Endothelial cell of hepatic sinusoid (primary cell): ENCODE measurements around the gene SAP30L.

Source experiments
- in situ Hi-C: cut with HindIII; loops from 2 replicates; pipeline ENCODE4 v1.10.0; 2017; ENCODE audit warnings: low sequenced_read_pairs

The SAP30L gene

DNA sequence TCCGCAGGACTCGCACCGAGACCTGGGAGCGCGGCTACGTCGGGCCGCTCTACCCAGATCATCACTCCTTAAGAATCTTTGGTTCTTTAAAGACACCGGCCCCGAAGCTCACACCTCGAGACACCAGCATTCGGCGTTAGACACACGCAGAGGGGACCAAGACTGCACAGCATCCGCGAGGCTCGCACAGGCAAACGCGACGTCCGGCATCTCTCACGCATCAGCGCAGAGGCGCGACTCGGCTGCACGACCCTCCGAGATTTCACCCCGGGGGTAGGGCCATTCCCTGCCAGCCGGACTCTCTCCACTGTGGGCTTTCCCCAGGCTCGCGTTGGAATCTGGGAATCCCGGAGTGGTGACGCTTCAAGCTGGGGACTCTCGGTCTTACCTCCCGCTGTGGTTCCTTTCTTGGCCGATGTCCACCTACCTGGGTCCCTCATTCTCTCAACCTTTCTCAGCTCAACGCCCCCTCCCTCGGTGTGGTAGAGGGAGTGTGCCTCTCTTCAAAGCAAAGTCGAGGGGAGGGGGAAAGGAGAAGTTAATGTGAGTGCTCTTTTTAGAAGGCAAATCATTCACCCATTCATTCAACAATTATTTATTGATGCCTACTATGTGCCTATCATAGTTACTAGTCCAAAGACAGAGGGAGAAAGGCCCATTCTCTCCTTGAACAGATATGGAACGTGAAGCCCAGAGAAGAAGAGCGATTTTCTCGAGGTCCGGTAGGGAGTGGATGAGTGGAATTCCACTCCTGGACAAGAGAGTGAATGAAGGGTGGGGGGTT lies 33.6 kb downstream of the SAP30L start:
- in situ Hi-C loops: no loop called here

DNA sequence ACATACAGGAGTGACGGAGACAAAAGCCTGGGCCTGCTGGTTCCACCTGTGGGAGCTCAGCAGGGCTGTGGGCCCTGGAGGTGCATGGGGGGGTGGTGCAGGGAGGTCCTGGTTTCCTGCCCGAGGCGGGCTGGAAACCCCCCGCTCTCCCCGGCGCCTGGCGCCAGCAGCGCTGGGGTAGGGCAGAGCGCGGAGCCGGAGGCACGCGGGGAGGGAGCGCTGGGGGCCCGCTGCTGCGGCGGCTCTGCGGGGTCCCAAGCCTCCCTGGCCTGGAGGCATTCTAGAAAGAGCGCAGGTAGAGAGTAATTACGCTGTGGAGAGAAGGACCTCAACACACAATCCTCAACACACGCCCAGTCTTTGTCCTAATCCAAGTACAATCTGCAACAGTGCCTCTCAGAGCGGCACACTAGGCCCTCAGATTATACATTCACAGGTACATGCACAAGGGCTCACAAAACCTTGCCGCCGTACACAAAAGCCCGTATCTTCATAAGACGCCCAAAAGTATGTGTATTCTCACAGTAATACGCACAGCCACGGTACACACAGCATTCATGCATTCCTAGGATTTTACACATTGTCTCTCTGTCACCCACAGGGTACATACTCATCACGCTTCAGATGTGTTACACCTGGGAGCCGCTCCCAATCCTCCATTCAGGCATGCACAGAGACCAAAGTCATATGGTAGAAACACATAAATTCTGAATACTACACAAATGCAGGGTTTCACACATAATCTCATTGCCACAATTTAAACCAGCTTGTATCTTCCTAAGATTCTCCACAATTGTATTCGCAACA lies 34.4 kb downstream of the SAP30L start:
- in situ Hi-C loops: no loop called here

DNA sequence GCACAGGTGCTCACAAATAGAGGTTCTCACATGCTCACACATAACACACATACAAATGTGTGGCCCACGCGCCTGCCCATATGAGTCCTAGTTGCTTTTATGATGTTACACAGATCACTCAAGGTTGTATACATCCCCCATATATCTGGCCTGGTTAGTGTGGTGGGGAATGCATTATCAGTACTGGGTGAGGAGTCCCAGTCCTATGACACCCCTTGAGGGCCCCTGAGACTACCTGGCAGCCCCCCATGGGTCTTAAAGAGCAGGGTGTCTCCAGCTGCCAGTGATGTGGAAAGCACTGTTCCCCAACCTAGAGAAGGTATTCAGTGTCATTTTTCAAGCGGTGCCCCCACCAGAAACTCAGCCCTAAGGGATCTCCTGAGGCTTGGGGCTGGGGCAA lies 35.0 kb downstream of the SAP30L start:
- in situ Hi-C loops: no loop called here

DNA sequence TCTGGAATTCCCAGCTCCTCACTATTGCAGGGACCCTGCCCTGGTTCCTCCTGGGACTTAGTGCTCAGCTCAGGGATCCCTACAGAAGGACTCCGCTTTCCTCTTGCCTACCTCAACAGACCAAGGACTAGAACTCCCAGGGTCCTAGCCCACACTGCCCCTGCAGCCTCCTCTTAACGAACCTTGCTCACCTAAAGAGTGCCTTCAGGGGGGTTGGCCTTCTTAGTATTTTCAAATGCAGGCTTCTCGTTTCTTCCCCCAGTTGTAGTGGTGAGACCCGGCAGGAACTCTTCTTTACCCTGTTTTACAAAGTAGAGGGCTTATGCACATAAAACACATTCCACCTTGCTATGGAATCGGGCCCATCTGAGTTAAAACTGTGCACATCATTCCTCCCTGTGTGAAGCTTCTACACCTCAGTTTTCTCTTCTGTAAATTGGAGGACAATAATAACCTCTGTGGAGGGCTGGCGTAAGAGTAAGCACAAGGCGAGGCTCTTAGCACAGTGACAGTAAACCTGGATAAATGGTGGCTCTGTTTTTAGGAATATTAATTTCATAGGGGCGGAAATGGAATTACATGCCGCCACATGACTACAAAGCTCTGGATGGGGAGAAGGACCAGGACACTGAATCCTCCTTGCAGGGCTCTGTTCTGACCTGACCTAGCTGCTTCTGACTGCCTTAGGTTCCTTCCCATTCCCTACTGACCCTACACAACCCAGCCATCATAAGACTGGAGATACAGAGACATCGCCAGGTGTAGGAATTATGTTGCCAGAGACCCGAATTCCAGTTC lies 36.0 kb downstream of the SAP30L start:
- in situ Hi-C loops: no loop called here

DNA sequence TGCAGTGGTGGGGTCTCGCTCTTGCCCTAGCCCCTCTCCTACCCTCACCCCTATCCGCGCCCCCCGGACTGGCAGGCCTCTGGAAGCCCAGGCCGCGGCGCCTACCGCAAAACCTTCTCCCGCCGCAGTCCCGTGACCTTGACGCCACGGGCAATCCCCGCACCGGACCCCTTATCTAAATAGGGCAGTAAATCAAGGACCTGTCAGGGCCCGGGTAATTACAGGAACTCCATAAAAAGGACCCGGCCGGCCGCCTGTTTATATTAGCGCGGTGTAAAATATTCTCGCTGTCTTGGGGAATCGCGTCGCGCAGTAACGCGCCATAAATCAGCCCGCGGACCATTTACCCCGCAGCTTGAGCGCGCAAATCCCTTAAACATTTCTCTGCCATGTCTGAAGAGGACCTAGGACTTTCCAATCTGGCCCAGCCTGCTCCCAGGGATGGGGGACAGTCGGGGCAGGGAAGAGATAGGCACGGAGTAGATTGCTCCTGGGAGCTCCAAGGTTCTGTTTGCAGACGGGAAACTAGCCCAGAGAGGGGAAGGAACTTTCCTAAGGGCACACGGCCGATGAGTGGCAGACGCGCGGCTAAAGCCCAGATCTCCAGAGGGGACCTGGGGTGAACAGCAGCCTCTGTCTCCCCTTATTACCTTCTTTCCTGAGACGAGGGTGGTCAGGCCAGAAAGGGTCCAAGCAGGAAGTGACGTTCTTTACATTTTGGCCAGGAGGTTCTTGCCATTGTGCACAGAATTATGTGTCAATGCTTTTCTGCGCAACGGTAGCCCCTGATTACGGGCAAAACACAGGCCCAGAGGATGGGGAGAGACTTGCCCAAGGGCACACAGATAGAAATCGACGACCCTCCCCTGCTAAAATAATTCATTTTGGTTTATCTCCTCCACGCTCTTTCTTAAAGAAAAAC lies 37.0 kb downstream of the SAP30L start:
- in situ Hi-C loops: no loop called here

DNA sequence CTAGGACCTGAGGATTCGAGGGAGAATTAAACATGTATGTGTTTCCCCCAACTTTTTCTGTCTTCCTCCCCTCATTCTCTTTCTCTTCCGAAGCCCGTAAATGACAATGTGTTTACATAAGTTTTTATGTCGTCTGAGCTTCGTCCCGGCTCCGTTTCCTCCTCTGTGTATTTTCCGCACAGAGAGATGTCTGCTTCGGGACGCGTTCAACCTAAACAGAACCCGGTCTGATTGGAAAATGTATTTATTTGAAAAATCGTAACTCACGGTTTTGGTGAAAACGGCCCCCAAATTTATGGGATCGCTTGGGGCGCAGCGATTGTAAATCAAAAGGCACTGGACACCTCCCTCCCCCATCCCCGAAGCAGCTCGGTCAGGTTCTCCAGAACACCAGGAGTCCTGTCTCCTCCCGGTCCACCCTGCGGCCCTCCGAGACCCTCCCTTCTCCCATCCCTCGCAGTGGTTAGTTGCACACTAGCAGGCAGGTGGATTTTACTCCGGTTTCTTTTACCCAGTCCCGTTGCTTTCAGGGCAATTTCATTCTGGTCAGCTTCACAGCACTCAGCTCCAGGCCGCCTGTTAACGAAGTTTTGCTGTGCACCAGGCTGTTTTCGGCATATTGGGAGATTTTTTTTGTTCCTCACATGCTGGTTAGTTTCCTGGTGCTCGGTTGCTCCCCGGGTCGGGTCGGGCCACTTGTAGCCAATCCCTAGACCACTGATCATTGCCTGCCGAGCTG lies 38.0 kb downstream of the SAP30L start:
- in situ Hi-C loops: no loop called here

DNA sequence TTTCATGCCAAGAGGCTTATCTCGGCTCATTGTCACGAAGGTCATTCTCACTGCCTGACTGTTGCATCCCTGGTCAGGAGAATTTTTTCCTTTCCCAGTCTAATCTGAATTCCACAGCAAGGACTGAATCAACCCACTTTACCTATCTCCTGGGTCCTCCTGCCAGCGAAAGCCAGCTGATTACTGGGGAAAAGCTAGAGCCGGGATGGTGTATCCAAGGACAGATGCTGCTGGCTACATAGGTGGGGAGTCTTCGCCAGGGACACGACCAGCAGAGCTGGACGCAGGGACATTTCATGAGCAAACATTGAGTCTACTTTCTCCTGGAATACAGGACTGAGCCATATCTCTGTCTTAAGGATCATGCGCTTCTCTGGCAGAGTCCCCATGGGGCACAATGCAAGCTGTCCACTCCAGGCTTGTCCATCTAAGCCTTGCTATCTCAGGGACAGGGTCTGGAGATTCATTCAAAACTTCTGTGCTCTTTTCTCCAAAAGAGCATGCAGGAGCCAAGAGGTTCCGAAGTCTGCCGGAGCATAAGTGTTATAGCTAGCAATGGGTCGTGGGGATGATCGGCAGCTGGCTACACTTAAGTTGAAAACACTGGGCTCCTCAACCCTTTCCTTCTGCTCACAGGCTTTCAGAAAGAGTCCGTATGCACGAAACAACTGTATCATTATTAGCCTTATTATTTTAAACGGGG lies 38.7 kb downstream of the SAP30L start:
- in situ Hi-C loops: no loop called here

DNA sequence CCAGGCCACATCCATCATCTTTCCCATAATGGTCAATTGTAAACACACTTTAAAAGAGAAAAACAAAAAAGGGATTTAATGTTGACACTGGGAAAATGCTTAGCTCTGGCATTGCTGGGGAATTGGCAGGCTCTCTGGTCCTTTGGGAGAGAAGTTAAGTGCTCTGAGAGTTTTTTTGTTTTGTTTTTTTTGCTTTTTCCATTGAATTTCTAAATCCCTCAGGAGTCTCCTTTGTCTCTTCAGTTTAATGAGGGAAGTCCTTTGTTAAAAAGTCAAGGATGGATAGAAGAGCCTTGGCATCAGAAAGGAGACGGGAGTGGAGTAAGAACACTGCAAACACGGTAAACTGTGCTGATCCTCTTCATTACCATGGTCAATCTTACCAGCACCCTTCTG lies 39.3 kb downstream of the SAP30L start:
- in situ Hi-C loops: no loop called here

DNA sequence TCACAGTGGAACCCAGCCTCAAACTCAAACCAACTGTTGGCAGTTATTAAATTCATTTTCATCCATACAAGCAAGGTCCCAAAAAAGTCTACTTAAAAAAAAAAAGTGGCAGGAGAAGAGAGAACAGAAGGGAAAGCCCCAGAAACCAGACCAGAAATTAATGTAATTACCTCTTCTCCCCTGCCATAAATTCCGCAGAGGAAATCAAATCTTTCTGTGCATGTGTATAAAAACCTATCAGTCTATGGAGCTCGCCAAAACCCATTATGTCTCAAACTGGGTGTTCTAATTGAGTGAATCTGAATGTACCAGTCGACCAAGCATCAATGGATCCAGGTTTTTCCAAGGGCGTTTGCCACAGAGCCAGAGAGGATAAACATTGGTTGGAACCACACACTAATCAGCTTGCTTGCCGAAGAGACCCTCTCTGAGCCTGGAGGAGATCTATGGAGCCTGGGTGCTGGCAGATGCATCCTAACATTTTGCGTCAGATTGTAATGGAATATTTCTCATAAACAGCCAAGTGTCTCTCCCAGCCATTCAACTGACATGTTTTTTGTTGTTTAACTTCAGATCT lies 40.1 kb downstream of the SAP30L start:
- in situ Hi-C loops: no loop called here

DNA sequence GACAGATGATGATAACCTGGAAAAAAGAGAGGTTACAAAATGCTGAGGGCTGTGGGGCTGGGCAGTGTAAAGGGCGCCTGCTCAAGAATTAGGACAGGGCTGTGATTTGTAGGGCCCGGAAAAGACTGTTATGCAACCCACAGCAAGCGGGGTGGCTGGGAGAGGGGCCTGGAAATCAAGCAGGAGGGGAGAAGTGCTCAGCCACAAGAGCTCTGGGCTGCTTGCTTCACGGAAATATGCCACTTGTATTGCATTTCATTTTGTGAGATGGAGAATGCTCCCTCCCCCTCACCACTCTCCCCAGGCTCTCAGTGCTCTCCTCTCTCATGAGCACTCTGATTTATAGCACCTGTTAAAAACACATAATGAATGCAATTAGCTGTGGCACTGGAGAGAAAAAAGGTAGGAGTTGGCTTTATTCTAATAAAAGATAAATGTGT lies 40.6 kb downstream of the SAP30L start:
- in situ Hi-C loops: no loop called here

DNA sequence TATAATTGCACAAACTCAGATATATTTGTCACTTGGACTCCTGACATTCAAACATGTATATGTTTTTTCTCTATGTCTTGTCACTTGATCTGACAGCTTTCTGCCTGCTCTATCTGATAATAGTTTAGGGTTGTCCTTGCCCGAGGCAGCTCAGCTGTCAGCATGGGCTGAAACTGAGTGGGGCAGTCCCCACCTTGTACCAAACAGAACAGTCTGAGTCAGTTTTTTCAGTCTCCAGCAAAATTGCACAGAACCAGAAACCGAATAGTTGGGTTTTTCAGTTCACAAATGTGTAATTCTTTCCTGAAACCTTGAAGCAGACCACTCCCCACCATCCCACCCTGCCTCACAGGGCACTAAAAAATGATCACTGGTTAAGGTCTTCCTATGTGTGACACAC lies 41.7 kb downstream of the SAP30L start:
- in situ Hi-C loops: no loop called here

DNA sequence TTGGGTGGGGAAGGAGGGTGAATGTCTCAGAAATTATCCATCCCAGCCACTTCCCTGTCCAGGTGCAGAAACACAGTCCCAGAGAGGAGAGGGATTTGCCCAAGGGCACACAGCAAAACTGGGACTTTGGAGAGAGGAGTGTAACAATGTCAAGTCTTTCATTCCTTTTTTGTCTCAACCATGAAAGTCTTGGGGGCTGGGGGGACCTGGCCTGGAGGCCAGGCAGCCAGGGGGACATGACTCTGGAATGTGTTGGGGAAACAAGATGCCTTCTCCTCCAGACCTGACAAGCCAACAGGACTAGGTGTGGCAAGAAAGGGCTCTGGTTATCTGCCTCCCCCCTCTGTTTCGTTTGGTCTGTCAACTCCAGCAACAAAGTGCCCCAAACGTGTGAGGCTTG lies 46.1 kb downstream of the SAP30L start:
- in situ Hi-C loops: no loop called here

DNA sequence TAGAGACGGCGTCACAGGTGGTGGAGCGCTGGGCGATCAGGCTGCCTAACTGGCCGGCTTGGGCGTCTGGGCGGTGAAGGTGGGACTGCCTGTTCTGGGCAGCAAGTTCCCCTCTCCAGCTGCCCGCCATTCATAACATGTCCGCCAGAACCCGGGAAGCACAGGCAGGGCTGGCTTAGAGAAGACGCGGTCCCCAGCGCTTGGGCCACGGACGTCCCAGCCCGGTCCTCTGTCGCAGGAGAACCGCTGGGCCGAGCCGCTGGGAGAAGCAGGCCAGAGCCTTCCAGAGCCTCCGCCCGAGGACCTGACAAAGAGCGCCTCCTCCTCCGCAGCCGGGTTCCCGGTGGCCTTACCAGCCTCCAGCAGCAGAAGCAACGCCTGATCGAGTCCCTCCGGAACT lies 47.5 kb downstream of the SAP30L start:
- in situ Hi-C loops: no loop called here

DNA sequence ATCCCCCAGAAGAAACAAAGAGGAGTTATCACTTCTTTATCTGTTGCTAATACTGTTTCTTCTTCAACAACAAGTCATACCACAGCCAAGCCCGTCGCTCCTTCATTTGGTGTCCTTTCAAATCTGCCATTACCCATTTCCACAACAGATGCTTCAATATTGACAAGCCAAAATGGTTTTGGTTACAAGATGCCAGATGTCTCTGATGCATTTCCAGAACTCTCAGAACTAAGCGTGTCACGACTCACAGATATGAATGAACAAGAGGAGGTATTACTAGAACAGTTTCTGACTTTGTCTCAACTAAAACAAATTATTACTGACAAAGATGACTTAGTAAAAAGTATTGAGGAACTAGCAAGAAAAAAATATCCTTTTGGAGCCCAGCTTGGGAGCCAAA lies 48.2 kb downstream of the SAP30L start:
- in situ Hi-C loops: no loop called here

DNA sequence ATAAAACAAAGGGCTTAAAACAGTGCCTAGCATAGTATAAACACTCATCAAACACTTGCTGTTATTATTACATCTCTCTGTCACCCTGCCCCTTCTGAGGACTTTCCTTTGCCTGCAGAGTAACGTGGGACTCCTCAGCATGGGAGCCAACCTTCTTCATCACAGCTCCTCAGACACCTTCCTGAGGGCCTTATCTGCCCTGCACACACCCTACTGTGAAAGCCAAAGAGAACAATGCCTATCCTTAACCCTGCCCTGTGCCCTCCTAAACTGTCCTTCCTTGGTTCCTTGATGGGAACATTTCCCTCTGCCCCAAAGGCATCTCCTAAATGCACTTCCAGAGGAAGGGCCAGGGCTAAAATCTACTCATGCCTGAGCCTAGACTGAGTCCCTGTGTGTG lies 52.8 kb downstream of the SAP30L start:
- in situ Hi-C loops: no loop called here

DNA sequence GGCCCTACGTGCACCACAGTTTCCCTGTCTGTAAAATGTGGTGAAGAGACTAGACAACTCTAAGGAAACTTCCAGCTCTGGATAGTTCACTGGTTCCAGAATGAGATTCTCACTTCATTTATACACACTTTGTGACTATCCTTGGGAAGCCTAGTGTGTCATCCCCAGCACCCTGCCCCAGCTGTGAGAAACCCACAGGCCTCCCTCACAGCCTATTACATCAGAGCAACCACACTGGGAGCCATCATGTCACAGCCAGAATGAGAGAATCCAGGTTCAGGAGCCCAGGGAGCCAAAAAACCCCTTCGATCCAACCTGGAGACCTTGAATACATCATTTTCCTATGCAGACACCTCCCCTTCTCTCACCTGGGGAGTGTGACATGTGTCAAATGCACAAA lies 53.2 kb downstream of the SAP30L start:
- in situ Hi-C loops: no loop called here

DNA sequence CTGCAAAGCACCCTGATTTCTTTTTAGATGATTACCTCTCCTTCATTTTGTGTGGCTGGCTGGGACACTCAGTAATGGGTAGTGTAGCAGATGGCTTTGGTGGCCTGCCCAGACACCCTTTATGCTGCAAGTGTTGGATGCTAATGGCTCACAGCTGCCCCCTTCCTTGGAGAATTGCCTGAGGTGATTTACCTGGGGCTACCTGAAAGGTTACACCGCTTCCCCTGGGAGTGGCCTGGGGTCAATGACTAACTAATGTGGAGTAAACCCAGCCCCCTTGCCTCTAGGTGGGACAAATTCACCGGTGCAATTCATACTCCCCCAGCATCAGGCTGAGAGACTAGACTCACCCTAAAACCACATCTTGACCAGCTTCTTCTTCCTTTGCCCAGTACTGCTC lies 55.8 kb downstream of the SAP30L start:
- in situ Hi-C loops: no loop called here

DNA sequence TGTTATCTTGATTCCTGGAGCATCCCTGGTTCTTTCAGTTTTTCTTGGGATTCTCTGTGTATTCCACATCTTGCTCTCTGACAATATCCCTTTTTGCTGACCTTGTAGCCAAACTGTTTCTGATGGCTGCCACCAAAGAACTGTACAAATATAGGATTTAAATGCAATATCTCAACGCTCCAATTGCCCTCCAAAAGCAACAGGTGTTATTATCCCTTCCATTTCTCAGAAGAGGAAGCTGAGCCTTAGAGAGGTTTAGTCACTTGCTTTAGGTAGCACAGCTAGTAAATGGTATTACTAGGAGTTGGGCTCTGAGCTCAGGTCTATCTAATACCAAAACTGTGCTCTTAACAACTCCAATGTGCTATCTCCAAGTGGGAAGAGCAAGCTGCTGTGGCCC lies 56.4 kb downstream of the SAP30L start:
- in situ Hi-C loops: no loop called here

DNA sequence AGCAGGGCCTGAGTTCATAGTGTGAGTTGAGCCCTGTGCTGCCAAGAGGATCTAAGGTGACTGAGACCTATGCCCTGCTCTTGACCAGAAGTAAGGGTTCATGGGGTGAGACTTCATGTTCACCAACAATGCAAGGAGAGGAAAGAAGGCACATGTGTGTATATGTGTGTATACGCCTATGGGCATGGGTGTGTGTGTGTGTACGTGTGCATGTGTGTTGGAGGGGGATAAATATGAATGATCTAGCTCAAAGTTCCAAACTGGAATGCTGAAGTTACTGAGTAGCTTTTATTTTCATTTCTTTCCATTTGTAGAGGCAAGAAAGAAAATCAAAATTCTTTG lies 57.9 kb downstream of the SAP30L start:
- in situ Hi-C loops: no loop called here
